GM12892 (cell line): ENCODE data around the gene DISP1.

ENCODE experiments used
- POLR2A ChIP-seq: IDR thresholded peaks from 2 replicates; pipeline ENCODE4 v1.6.1; 2011; ENCODE audit warnings: low read depth, low read length, control low read depth
- POLR2AphosphoS5 ChIP-seq: IDR thresholded peaks from 2 replicates; pipeline ENCODE4 v1.6.1; 2011; ENCODE audit warnings: low read depth, low read length, control low read depth

- TF ChIP-seq POLR2A (no peak), POLR2AphosphoS5 (no peak)
Observed at GRCh38 chr1:222820171-222820712, 5.4 kb downstream of the DISP1 start.
